A673 (cell line): Measurements from ENCODE around the gene SMARCD3.

Experiments
- CTCF ChIP-seq: fragments of 300-800, 200-600 bp; sonication (generic); conservative IDR thresholded peaks from 2 replicates; pipeline ENCODE4 v1.5.1; 2017; ENCODE audit warnings: low read depth, mild to moderate bottlenecking, antibody characterized with exemption, low read length, moderate library complexity, mixed read lengths
- EZH2 ChIP-seq: fragments of 200-600 bp; sonication (generic); IDR thresholded peaks from 2 replicates; pipeline ENCODE4 v1.6.1; 2017; ENCODE audit warnings: borderline replicate concordance, low read depth, mild to moderate bottlenecking, mixed read lengths, antibody characterized with exemption, low read length; ENCODE audit not compliant: poor library complexity, severe bottlenecking

- TF ChIP-seq EZH2 (no peak), CTCF (no peak)
Measured at GRCh38 chr7:151249732-151250072, 1.2 kb upstream of the SMARCD3 start.
